HG02970 (cell line): ENCODE results near the gene SEC22B.
"Not testable (repeated sequence)": the region's sequence is repeated elsewhere in the genome, so short reads cannot be mapped to it uniquely, and the experiment has no call there.

Experiments
- ATAC-seq: cut with Tn5 transposase; IDR thresholded peaks from one replicate; pipeline ENCODE4 v1.9.1; 2021; ENCODE audit warnings: mild to moderate bottlenecking, moderate library complexity, moderate number of reproducible peaks; ENCODE audit not compliant: unreplicated experiment, low FRiP score

Gene SEC22B

DNA sequence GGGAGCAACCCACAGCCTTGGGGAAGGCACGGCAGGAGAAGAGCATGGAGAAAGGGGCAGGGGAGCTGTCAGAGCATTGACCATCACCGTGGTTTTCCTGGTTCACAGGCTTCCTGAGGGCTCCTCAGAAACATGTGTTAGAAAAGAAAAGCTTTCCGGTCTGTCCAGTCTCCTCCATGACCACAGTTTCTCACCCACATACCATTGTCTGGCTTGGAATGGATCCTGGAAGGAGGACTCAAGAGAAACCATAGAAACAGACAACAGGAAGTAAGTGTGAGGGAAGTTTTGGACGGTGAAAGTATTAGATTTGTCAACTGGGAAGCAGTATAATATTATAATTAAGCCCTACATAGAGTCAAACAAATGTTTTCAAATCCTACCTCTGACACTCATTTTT lies 55.8 kb downstream of the SEC22B start:
- not testable (repeated sequence) for ATAC-seq

GRCh38 chr1:120117371-120118177 lies 58.7 kb downstream of the SEC22B start:
- peak; percentile 68 for ATAC-seq

DNA sequence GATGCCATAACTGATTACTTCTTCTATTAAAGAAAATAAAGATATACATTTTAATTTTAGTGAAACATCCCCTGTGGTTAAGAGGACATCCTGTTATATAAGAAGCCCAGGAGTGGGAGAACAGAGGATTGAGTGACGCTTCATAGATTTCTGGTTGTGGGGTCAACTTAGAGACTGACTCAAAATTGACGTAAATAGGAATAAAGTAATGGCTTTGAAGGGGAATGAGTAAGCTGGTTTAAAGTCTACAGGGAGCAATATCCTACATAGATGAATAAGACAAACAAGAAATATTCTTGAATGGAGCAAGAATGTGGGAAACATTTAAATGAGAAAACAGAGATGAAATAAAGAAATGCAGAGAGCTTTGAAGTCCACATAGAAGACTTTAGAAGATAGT lies 60.2 kb downstream of the SEC22B start:
- ATAC-seq: not testable (repeated sequence)

DNA sequence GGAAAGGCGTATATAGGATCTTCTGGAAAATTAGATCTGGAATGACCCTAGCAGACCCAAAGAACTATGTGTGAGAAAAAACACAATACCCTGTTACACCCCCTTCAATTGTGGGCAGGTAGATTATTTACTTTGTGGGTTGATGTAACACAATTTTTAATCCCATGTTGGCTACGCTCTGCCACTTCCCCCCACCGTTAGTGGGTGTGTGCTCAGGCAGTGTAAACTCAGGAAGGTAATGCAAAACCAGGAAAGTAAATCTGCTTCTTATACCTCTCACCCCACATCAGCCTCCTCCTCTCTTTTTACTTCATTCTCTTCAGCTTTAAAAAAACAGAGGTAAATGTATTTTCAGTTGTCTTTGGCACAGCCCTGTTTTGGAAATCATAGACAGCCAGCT lies 63.2 kb downstream of the SEC22B start:
- not testable (repeated sequence) for ATAC-seq

- not testable (repeated sequence) for ATAC-seq
These were observed 64.1 kb downstream of the SEC22B start for GRCh38 chr1:120112212-120112611.

DNA sequence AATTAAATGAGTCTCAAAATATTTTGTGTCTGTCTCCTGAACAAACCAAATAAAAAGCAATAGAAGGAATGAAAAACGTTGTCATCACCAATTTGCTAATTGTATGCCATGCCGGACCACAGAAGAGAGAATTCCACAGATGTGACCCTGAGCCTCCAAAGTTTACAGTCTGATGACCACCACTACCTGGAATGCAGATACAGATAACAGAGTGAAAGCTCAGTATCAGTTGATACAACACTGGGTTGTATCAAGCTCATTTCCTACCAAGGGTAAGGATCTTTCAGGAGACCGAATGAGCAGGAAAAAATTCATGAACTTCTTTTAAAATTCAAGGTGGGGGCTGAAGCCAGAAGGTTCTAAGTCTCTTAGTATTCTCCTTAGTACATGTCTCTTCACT lies 64.5 kb downstream of the SEC22B start:
- ATAC-seq: not testable (repeated sequence)

DNA sequence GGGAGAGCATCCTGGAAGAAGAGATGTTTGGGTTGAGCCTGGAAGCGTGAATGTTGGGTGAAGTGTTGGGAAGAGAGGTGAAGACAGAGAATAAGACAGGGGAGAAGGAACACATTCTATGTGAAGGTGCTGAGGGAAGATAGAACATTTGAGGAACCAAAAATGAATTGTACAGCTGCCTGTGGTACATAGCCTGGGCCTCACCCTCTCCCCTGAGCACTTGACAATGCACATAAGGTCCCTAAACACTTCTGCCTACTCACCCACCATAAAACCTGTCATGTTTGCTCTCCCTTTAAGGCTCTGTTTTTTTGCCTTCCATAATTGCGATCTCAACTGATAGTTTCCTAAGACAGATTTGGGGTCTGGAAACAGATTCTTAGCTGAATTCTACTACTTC lies 65.3 kb downstream of the SEC22B start:
- not testable (repeated sequence) for ATAC-seq

- ATAC-seq: not testable (repeated sequence)
These were observed 66.7 kb downstream of the SEC22B start for GRCh38 chr1:120109656-120110055.

DNA sequence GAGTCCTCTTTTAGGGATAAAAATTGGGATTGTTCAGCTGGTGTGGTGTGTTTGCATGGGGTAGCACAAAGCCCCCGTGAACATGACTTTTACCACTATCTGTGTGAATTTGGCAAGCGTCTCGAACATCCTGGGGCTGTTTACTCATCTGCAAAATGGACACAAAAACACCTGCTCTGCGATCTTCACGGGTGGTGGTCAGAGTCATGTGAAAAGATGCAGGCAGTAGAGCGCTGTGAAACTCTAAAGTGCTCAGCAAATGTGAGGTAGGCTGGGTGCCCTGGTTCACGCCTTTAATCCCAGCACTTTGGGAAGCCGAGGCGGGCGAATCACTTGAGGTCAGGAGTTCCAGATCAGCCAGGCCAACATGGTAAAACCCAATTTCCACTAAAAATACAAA lies 67.1 kb downstream of the SEC22B start:
- not testable (repeated sequence) for ATAC-seq

DNA sequence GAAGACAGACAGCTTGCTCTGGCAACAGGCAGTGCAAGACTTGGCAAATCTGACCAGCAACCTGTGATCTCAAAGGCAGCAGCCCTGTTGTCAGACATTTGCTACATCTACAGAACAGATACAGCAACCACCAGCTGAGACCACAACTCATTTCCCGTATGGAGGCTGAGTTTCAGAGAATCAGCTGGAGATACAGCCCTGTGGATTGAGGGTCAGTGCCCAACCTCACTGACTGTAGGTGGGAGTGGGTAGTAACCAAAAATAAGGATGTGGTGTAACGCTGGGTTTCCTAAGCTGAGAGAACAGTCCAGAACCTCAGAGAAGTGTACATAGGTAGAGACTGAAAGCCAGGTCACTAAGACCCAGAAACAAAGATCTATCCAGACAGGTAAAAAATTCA lies 71.0 kb downstream of the SEC22B start:
- not testable (repeated sequence) for ATAC-seq

DNA sequence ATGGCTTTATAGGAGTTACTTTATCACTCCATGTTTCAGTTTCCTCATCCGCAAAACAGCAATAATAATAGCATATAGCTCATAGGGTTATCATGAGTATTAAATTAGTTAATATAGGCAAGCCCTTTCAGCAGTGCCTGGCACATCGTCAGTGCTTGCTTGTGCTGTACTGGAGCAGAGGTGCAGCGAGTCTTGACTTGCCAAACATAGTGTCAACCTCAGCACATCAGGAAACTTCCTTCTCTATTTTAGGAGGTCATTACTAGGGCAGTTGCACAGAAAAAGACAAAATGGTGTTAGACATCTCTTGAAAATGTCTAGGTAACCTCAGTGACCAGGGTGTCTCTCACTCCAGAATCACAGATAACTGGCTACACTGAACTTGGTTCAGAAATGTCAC lies 72.6 kb downstream of the SEC22B start:
- not testable (repeated sequence) for ATAC-seq

GRCh38 chr1:120101593-120101992 lies 74.7 kb downstream of the SEC22B start:
- not testable (repeated sequence) for ATAC-seq
